Endothelial cell of umbilical vein (primary cell): ENCODE results near the gene ADGRE1. TPM values are rescaled to one million over a fixed set of nuclear protein-coding genes. Genes with fewer than 3 reads are reported as not detected.

Source experiments
- BruUV-seq: library from RNA; stranded (reverse); fragments of 400-500 nt; replicated peaks from 2 replicates; lab custom pipeline; 2021; lab: Mats Ljungman, UMichigan
- CTCF ChIA-PET: fragments of 300-600, 350-600 bp; sonication (Branson Sonifier 250); formaldehyde crosslinking; loops from one replicate; lab custom pipeline; 2021; ENCODE audit warnings: antibody characterized with exemption, inconsistent platforms; lab: Charles Lee
- POLR2A ChIA-PET: fragments of 300-600, 350-600 bp; sonication (Branson Sonifier 250); formaldehyde crosslinking; loops from one replicate; lab custom pipeline; 2021; ENCODE audit warnings: antibody characterized with exemption, inconsistent platforms; lab: Charles Lee
- DNase-seq: peaks from one replicate; pipeline ENCODE4 v3.0.0-alpha.2; 2011; ENCODE audit warnings: low read depth, low spot score
- FAIRE-seq: peaks from 2 replicates; lab custom pipeline; 2011; peaks lifted over from hg19 to GRCh38; lab: Jason Lieb, UNC
- H2AFZ ChIP-seq: 2 replicates; pipeline ENCODE4 v1.6.0; 2012; ENCODE audit warnings: low read depth, low read length, control low read depth, inconsistent platforms
- H3K27ac ChIP-seq: 2 replicates; pipeline ENCODE4 v1.5.1; 2011; ENCODE audit warnings: low read depth, mild to moderate bottlenecking, control low read depth, low read length, moderate library complexity; ENCODE audit not compliant: insufficient read depth
- H3K27me3 ChIP-seq, 2 experiments: 2 replicates each; pipeline versions ENCODE4 v1.6.0 to v1.6.1; 2011; ENCODE audit warnings: low read length in 2 of 2, mixed read lengths in 1 of 2; ENCODE audit not compliant: control insufficient read depth in 2 of 2, insufficient read depth in 2 of 2
- H3K36me3 ChIP-seq, 2 experiments: 2 replicates in 1 of 2; 3 replicates in 1 of 2; pipeline ENCODE4 v1.5.1; 2011; ENCODE audit warnings: low read length in 2 of 2, mild to moderate bottlenecking in 1 of 2, moderate library complexity in 1 of 2; ENCODE audit not compliant: control insufficient read depth in 2 of 2, insufficient read depth in 2 of 2; ENCODE audit errors: extremely low read depth in 1 of 2
- H3K4me1 ChIP-seq: 3 replicates; pipeline ENCODE4 v1.5.1; 2011; ENCODE audit warnings: mild to moderate bottlenecking, low read length; ENCODE audit not compliant: control insufficient read depth, insufficient read depth; ENCODE audit errors: extremely low read depth
- H3K4me2 ChIP-seq: 2 replicates; pipeline ENCODE4 v1.6.1; 2011; ENCODE audit warnings: low read length, control low read depth, mixed read lengths; ENCODE audit not compliant: insufficient read depth
- H3K4me3 ChIP-seq, 3 experiments: fragments of 200-600 bp in 1 of 3; sonication (generic), shearing (Covaris generic) in 1 of 3; replicated peaks in 1 of 3; 2 replicates each; pipeline ENCODE4 v1.5.1; 2011 to 2016; ENCODE audit warnings: control low read depth in 3 of 3, low read length in 3 of 3, mild to moderate bottlenecking in 2 of 3, inconsistent platforms in 1 of 3, low read depth in 1 of 3, moderate library complexity in 1 of 3; ENCODE audit not compliant: insufficient read depth in 1 of 3
- H3K79me2 ChIP-seq: 2 replicates; pipeline ENCODE4 v1.6.0; 2012; ENCODE audit warnings: low read length, inconsistent platforms; ENCODE audit not compliant: control insufficient read depth, insufficient read depth
- H3K9ac ChIP-seq: replicated peaks from 2 replicates; pipeline ENCODE3; 2011; ENCODE audit warnings: low read length, control low read depth; ENCODE audit not compliant: insufficient read depth; ENCODE audit errors: extremely low read depth
- H3K9me1 ChIP-seq: replicated peaks from 3 replicates; pipeline ENCODE4 v1.6.0; 2011; ENCODE audit warnings: mild to moderate bottlenecking, low read length; ENCODE audit not compliant: control insufficient read depth, insufficient read depth; ENCODE audit errors: extremely low read depth
- H3K9me3 ChIP-seq: replicated peaks from 2 replicates; pipeline ENCODE4 v1.5.1; 2012; ENCODE audit warnings: low read length, inconsistent platforms; ENCODE audit not compliant: control insufficient read depth, insufficient read depth
- H4K20me1 ChIP-seq: replicated peaks from 2 replicates; pipeline ENCODE3; 2011; ENCODE audit warnings: mild to moderate bottlenecking, low read length; ENCODE audit not compliant: control insufficient read depth, insufficient read depth; ENCODE audit errors: extremely low read depth
- FOS ChIP-seq: IDR thresholded peaks from 2 replicates; pipeline ENCODE4 v1.6.1; 2011; ENCODE audit warnings: mild to moderate bottlenecking, low read length, moderate library complexity, borderline replicate concordance; ENCODE audit not compliant: insufficient read depth
- GATA2 ChIP-seq: IDR thresholded peaks from 2 replicates; pipeline ENCODE4 v1.7.0; 2011; ENCODE audit warnings: low read depth, mild to moderate bottlenecking, moderate library complexity, mixed read lengths, low read length; ENCODE audit not compliant: insufficient read length, insufficient read depth
- POLR2A ChIP-seq: IDR thresholded peaks from 2 replicates; pipeline ENCODE4 v1.6.1; 2012; ENCODE audit warnings: low read depth, mild to moderate bottlenecking, control low read depth, low read length
- POLR2AphosphoS5 ChIP-seq: IDR thresholded peaks from 2 replicates; pipeline ENCODE4 v1.6.1; 2012; ENCODE audit warnings: low read depth, mild to moderate bottlenecking, control low read depth, low read length, moderate library complexity; ENCODE audit not compliant: insufficient read depth
- dilution Hi-C: fragments of 300-500 bp; cut with MboI; formaldehyde crosslinking; loops from one replicate; pipeline ENCODE4 v1.15.0; 2019; ENCODE audit warnings: low sequenced_read_pairs; ENCODE audit not compliant: extremely low pct_ligation_motif_present
- intact Hi-C: fragments of 100-400 bp; cut with micrococcal nuclease; formaldehyde crosslinking; loops from one replicate; pipeline ENCODE4 v1.10.0; 2022
- polyA plus RNA-seq, 4 experiments: library from polyadenylated mRNA; depleted of rRNA in 3 of 4; stranded (reverse) in 3 of 4; unstranded in 1 of 4; fragments of >200 nt; gene quantifications; 2 replicates each; pipeline versions ENCODE4 v1.2.1 to v1.2.3, GENCODE V29; 2011 to 2012; ENCODE audit warnings: missing spikeins in 1 of 4
- total RNA-seq: library from RNA; stranded (reverse); gene quantifications from 2 replicates; pipeline ENCODE4 v1.2.3, GENCODE V29; 2021
- TF ChIP-seq, protein P1 (sequence below): IDR thresholded peaks from 2 replicates; pipeline ENCODE4 v1.6.1; 2011; ENCODE audit not compliant: insufficient read depth, insufficient read length
- TF ChIP-seq, protein P2 (sequence below), 2 donors: IDR thresholded peaks; 1 replicate in 1 of 2; 2 replicates in 1 of 2; pipeline ENCODE4 v1.5.1; 2011; ENCODE audit warnings: low read length in 2 of 2, mild to moderate bottlenecking in 2 of 2, moderate library complexity in 2 of 2, control low read depth in 1 of 2, inconsistent platforms in 1 of 2, low read depth in 1 of 2; ENCODE audit not compliant: insufficient read depth in 1 of 2; ENCODE audit errors: extremely low read depth in 1 of 2

The ADGRE1 gene
- total and polyA plus RNA-seq, 2 donors (not counting 3 experiments of a cell fraction or from before 2014, with no cell fraction given) = not detected

DNA sequence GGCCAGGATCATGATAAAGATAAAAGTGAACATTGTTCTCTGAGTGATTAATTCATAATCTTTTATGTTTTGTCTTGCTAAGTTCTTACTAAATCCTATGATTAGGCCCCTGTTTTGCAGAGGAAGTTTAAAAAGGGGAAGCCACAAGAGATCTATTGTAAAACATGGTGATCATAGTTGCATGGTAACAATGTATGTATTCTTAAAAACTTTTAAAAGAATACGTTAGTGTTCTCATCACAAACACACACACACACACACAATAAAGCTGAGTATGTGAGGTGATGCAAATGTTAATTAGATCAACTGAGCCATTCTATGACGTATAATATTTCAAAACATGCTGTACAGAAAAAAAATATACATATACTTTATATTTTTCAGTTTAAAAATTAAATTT lies 82.6 kb downstream of the ADGRE1 start:
- Histone ChIP-seq H3K4me1 (no peaks in the 10 kb centered on the region), H2AFZ (no peak overlapping the region), H3K9me1 (no peaks in the 10 kb centered on the region), H3K4me3 (no peak overlapping the region), H3K9me3 (no peaks in the 10 kb centered on the region), H3K4me2 (no peak overlapping the region), H3K36me3 (no peaks in the 10 kb centered on the region), H3K79me2 (no peaks in the 10 kb centered on the region), H4K20me1 (no peaks in the 10 kb centered on the region), H3K9ac (no peak overlapping the region), H3K27me3 (no peaks in the 10 kb centered on the region), H3K27ac (no peak overlapping the region)
- DNase-seq = no peak
- dilution Hi-C loops = no loop called here
- no peak for TF ChIP-seq POLR2A
- TF ChIP-seq, protein P1, sequence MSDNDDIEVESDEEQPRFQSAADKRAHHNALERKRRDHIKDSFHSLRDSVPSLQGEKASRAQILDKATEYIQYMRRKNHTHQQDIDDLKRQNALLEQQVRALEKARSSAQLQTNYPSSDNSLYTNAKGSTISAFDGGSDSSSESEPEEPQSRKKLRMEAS = no peak
- TF ChIP-seq POLR2AphosphoS5 = no peak
- TF ChIP-seq, protein P2, sequence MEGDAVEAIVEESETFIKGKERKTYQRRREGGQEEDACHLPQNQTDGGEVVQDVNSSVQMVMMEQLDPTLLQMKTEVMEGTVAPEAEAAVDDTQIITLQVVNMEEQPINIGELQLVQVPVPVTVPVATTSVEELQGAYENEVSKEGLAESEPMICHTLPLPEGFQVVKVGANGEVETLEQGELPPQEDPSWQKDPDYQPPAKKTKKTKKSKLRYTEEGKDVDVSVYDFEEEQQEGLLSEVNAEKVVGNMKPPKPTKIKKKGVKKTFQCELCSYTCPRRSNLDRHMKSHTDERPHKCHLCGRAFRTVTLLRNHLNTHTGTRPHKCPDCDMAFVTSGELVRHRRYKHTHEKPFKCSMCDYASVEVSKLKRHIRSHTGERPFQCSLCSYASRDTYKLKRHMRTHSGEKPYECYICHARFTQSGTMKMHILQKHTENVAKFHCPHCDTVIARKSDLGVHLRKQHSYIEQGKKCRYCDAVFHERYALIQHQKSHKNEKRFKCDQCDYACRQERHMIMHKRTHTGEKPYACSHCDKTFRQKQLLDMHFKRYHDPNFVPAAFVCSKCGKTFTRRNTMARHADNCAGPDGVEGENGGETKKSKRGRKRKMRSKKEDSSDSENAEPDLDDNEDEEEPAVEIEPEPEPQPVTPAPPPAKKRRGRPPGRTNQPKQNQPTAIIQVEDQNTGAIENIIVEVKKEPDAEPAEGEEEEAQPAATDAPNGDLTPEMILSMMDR (IDR thresholded peaks at IDR 0.05; ENCODE audit: extremely low read depth in 1 of 2, insufficient read depth in 1 of 2, low read depth in 1 of 2, low read length in 2 of 2) = no peak
- no peak for TF ChIP-seq FOS
- BruUV-seq = no TSS peak
- POLR2A ChIA-PET = no interaction called here
- intact Hi-C loops = no loop called here
- no peak for FAIRE-seq
- CTCF ChIA-PET = no interaction called here

DNA sequence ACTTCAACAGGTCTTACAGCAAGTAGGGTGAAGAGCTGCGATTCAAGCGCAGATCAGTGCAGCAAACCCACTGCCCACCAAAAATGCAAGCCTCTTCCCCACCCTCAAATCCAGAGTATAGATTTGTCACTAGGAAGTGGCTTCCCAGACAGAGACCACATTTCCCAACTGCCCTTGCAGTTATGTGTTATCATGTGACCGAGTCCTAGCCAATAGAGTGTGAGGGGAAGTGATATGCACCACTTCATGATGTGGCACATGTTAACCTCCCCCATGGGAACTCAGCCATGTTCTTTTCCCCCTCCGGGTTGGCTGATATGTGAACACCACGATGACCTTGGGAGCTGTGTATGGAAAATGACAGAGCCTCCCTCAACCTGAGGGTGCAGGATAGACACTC lies 83.1 kb downstream of the ADGRE1 start:
- H2AFZ ChIP-seq = no peak overlapping the region
- H3K27ac ChIP-seq = no peak overlapping the region
- DNase-seq (no peak), FAIRE-seq (no peak)
- H3K9ac ChIP-seq = no peak overlapping the region
- no peaks in the 10 kb centered on the region for H4K20me1 ChIP-seq
- intact Hi-C loops (no loop called here), dilution Hi-C loops (no loop called here)
- no peaks in the 10 kb centered on the region for H3K9me3 ChIP-seq
- H3K4me2 ChIP-seq = no peak overlapping the region
- H3K4me1 ChIP-seq = no peaks in the 10 kb centered on the region
- ChIA-PET CTCF (interaction anchor here (1.0 kb wide), 1 partner anchor 28 kb away, joined by 3 read pairs; no protein-coding TSS in a partner anchor), POLR2A (no interaction called here)
- no TSS peak for BruUV-seq
- H3K79me2 ChIP-seq = no peaks in the 10 kb centered on the region
- H3K9me1 ChIP-seq = no peaks in the 10 kb centered on the region
- no peaks in the 10 kb centered on the region for H3K27me3 ChIP-seq
- no peak overlapping the region for H3K4me3 ChIP-seq
- TF ChIP-seq POLR2AphosphoS5 (no peak), GATA2 (no peak)
- TF ChIP-seq, protein P1 = no peak
- H3K36me3 ChIP-seq = no peaks in the 10 kb centered on the region
